OCI-LY7 (cell line): ENCODE data around the gene PLEKHH2. TPM values are rescaled to one million over a fixed set of nuclear protein-coding genes. Genes with fewer than 3 reads are reported as not detected.

Source experiments
- BruUV-seq: library from RNA; stranded (reverse); fragments of 400-500 nt; replicated peaks from 2 replicates; lab custom pipeline; 2021; lab: Mats Ljungman, UMichigan
- CTCF ChIA-PET: fragments of 300-600 bp; sonication (Branson Sonifier 250); formaldehyde crosslinking; loops from one replicate; lab custom pipeline; 2022; ENCODE audit warnings: antibody characterized with exemption; ENCODE audit not compliant: unreplicated experiment; lab: Charles Lee
- POLR2A ChIA-PET: fragments of 300-600 bp; sonication (Branson Sonifier 250); formaldehyde crosslinking; loops from one replicate; lab custom pipeline; 2022; ENCODE audit warnings: antibody characterized with exemption; lab: Charles Lee
- DNase-seq: peaks from one replicate; pipeline ENCODE4 v3.0.0-alpha.2; 2015; ENCODE audit warnings: low spot score
- H2AFZ ChIP-seq: fragments of 200-600 bp; sonication (generic), shearing (Covaris generic); 2 replicates; pipeline ENCODE4 v1.6.1; 2014; ENCODE audit warnings: mild to moderate bottlenecking, antibody characterized with exemption, low read length, moderate library complexity
- H3K27ac ChIP-seq: fragments of 200-600 bp; sonication (generic); 2 replicates; pipeline ENCODE4 v1.5.1; 2014; ENCODE audit warnings: mixed run types, low read depth, mild to moderate bottlenecking, moderate library complexity, low read length, inconsistent platforms; ENCODE audit not compliant: poor library complexity, severe bottlenecking
- H3K36me3 ChIP-seq: fragments of 200-600 bp; sonication (generic); 2 replicates; pipeline ENCODE4 v1.6.1; 2014; ENCODE audit warnings: mild to moderate bottlenecking, antibody characterized with exemption, low read length, moderate library complexity, mixed read lengths; ENCODE audit not compliant: insufficient read depth
- H3K4me1 ChIP-seq: fragments of 200-600 bp; sonication (generic); 2 replicates; pipeline ENCODE4 v1.5.1; 2014; ENCODE audit warnings: mild to moderate bottlenecking, low read length; ENCODE audit not compliant: insufficient read depth, poor library complexity, severe bottlenecking
- H3K4me2 ChIP-seq: fragments of 200-600 bp; sonication (generic); 2 replicates; pipeline ENCODE4 v1.6.1; 2014; ENCODE audit warnings: mild to moderate bottlenecking, low read length
- H3K4me3 ChIP-seq: fragments of 200-600 bp; sonication (generic); 2 replicates; pipeline ENCODE4 v1.5.1; 2014; ENCODE audit warnings: mild to moderate bottlenecking, low read depth, low read length; ENCODE audit not compliant: poor library complexity, severe bottlenecking
- H3K79me2 ChIP-seq: fragments of 200-600 bp; sonication (generic); 2 replicates; pipeline ENCODE4 v1.6.1; 2016; ENCODE audit warnings: low read depth, mild to moderate bottlenecking, low read length, moderate library complexity, mixed read lengths; ENCODE audit not compliant: insufficient read depth
- H3K9me2 ChIP-seq: fragments of 200-600 bp; sonication (generic); 2 replicates; pipeline ENCODE4 v1.6.1; 2016; ENCODE audit warnings: mild to moderate bottlenecking, low read length, mixed read lengths; ENCODE audit not compliant: insufficient read depth
- H3K9me3 ChIP-seq: fragments of 200-600 bp; sonication (generic); 2 replicates; pipeline ENCODE4 v1.6.1; 2014; ENCODE audit warnings: mild to moderate bottlenecking, mixed run types, low read length, mixed read lengths
- H4K20me1 ChIP-seq: fragments of 200-600 bp; sonication (generic); 2 replicates; pipeline ENCODE4 v1.6.1; 2014; ENCODE audit warnings: mild to moderate bottlenecking, antibody characterized with exemption, low read length, moderate library complexity, mixed read lengths; ENCODE audit not compliant: insufficient read depth
- EZH2phosphoT487 ChIP-seq: fragments of 200-600 bp; sonication (generic); IDR thresholded peaks from 2 replicates; pipeline ENCODE4 v1.6.1; 2018; ENCODE audit warnings: low read depth, borderline replicate concordance, mild to moderate bottlenecking, mixed run types, antibody characterized with exemption, low read length, moderate library complexity, mixed read lengths
- intact Hi-C: fragments of 100-400 bp; cut with micrococcal nuclease; formaldehyde crosslinking; loops from one replicate; pipeline ENCODE4 v1.10.0; 2022; ENCODE audit not compliant: unreplicated experiment
- total RNA-seq, 2 experiments: library from RNA; depleted of rRNA in 1 of 2; stranded (reverse); fragments of >200 nt in 1 of 2; shearing (Covaris generic) in 1 of 2; gene quantifications; 2 replicates each; pipeline ENCODE4 v1.2.3, GENCODE V29; 2014 to 2022
- TF ChIP-seq, protein P1 (sequence below): fragments of 200-600 bp; sonication (generic); conservative IDR thresholded peaks from 2 replicates; pipeline ENCODE4 v1.5.1; 2014; ENCODE audit warnings: mild to moderate bottlenecking, antibody characterized with exemption, low read length, moderate library complexity, mixed read lengths

PLEKHH2 gene
- total RNA-seq, 2 experiments from 2014 or later: 1.5 to 2.6 TPM

DNA sequence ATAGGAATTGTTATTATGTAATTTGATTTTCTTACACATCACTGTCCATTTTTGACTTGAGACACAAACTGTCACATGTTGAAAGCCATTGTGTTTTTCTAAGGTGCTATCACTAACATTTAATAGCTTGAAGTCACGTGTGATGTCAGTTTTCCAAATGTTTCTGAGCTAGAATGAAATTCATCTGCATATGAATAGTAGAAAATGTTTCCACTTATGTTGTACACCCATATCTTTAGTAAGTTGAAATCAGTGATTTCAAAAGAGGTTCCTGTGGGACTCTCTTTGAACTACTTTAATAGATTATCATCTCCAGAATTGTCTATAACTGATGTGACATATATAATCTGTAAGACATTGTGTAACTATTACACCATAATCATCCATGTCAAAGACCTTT is 173.8 kb downstream of the PLEKHH2 start:
- Histone ChIP-seq H4K20me1 (no peaks in the 10 kb centered on the region), H3K4me2 (no peak overlapping the region), H3K9me3 (no peaks in the 10 kb centered on the region), H3K36me3 (no peaks in the 10 kb centered on the region), H3K79me2 (no peaks in the 10 kb centered on the region), H2AFZ (no peak overlapping the region), H3K27ac (no peak overlapping the region), H3K4me1 (no peaks in the 10 kb centered on the region), H3K4me3 (no peak overlapping the region), H3K9me2 (no peaks in the 10 kb centered on the region)
- CTCF ChIA-PET: no interaction called here
- POLR2A ChIA-PET: no interaction called here
- BruUV-seq: no TSS peak
- TF ChIP-seq EZH2phosphoT487: no peak
- intact Hi-C loops: no loop called here
- no peak for DNase-seq

DNA sequence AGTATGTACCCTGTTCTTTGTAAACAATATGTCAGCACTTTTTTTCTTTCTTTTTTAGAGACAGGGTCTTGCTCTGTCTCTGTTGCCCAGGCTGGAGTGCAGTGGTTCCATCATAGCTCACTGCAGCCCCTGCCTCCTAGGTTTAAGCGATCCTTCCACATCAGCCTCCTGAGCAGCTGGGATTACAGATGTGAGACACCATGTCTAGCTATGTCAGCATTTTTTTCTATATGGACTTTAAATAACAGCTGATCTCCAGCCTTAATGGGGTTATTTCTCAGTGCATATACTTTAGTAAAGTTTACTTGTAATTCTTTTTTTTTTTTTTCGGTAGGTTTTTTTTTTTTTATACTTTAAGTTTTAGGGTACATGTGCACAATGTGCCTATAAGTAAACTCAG is 174.9 kb downstream of the PLEKHH2 start:
- Histone ChIP-seq H3K79me2 (no peaks in the 10 kb centered on the region), H3K36me3 (no peaks in the 10 kb centered on the region), H3K27ac (no peak overlapping the region), H4K20me1 (no peaks in the 10 kb centered on the region), H3K9me3 (no peaks in the 10 kb centered on the region), H3K9me2 (no peaks in the 10 kb centered on the region), H2AFZ (no peak overlapping the region), H3K4me3 (no peak overlapping the region), H3K4me2 (no peak overlapping the region), H3K4me1 (no peaks in the 10 kb centered on the region)
- intact Hi-C loops: no loop called here
- POLR2A ChIA-PET: interaction anchor here (0.6 kb wide), 1 partner anchor 60 kb away, joined by 3 read pairs; no protein-coding TSS in a partner anchor
- TF ChIP-seq, protein P1, sequence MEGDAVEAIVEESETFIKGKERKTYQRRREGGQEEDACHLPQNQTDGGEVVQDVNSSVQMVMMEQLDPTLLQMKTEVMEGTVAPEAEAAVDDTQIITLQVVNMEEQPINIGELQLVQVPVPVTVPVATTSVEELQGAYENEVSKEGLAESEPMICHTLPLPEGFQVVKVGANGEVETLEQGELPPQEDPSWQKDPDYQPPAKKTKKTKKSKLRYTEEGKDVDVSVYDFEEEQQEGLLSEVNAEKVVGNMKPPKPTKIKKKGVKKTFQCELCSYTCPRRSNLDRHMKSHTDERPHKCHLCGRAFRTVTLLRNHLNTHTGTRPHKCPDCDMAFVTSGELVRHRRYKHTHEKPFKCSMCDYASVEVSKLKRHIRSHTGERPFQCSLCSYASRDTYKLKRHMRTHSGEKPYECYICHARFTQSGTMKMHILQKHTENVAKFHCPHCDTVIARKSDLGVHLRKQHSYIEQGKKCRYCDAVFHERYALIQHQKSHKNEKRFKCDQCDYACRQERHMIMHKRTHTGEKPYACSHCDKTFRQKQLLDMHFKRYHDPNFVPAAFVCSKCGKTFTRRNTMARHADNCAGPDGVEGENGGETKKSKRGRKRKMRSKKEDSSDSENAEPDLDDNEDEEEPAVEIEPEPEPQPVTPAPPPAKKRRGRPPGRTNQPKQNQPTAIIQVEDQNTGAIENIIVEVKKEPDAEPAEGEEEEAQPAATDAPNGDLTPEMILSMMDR: no peak
- TF ChIP-seq EZH2phosphoT487: no peak
- CTCF ChIA-PET: no interaction called here
- BruUV-seq: no TSS peak
- DNase-seq: no peak

DNA sequence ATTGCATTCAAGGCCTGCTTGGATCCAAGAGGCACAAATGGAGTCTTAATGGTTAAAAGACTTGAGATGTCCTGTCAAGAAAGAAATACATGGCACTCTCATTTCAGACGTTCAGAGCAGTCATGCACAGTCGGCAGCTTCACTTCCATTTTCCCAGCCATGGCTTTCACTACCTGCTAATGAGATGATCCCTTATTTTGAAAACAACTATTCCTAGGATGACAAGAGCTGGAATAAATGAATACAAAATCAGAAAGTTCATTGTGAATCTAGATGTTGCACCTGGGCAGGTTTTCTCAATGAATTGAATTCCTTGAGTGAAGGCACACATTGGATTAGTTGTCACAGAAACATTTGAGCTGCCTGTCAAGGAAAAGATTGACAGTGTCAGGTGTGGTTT is 175.9 kb downstream of the PLEKHH2 start:
- Histone ChIP-seq H3K27ac (no peak overlapping the region), H3K9me2 (no peaks in the 10 kb centered on the region), H3K4me3 (no peak overlapping the region), H3K4me2 (no peak overlapping the region), H4K20me1 (no peaks in the 10 kb centered on the region), H3K36me3 (no peaks in the 10 kb centered on the region), H3K79me2 (no peaks in the 10 kb centered on the region), H3K9me3 (no peaks in the 10 kb centered on the region), H2AFZ (no peak overlapping the region), H3K4me1 (no peaks in the 10 kb centered on the region)
- TF ChIP-seq, protein P1: no peak
- TF ChIP-seq EZH2phosphoT487: no peak
- BruUV-seq: no TSS peak
- POLR2A ChIA-PET: no interaction called here
- intact Hi-C loops: no loop called here
- DNase-seq: no peak
- CTCF ChIA-PET: no interaction called here
